Neural crest cell (in vitro differentiated cells): ENCODE results near the gene SLF2. TPM values are rescaled to one million over a fixed set of nuclear protein-coding genes. Genes with fewer than 3 reads are reported as not detected.

Source experiments
- DNase-seq: peaks from one replicate; pipeline ENCODE4 v3.0.0; 2021; ENCODE audit warnings: low read depth, mixed read lengths, low spot score
- H3K27ac Mint-ChIP-seq: one replicate; pipeline ENCODE4 v1.8.0; 2021; ENCODE audit warnings: mild to moderate bottlenecking, mixed read lengths; ENCODE audit not compliant: unreplicated experiment
- H3K27me3 Mint-ChIP-seq: 2 replicates; pipeline ENCODE4 v1.8.0; 2021; ENCODE audit warnings: low read depth, mild to moderate bottlenecking, mixed read lengths
- H3K36me3 Mint-ChIP-seq: 2 replicates; pipeline ENCODE4 v1.8.0; 2021; ENCODE audit warnings: low read depth, mild to moderate bottlenecking, mixed read lengths
- H3K4me1 Mint-ChIP-seq: 2 replicates; pipeline ENCODE4 v1.8.0; 2021; ENCODE audit warnings: mixed read lengths
- H3K4me3 Mint-ChIP-seq: one replicate; pipeline ENCODE4 v1.8.0; 2021; ENCODE audit warnings: mild to moderate bottlenecking, mixed read lengths
- H3K9me3 Mint-ChIP-seq: 2 replicates; pipeline ENCODE4 v1.8.0; 2021; ENCODE audit warnings: mixed read lengths
- CTCF ChIP-seq: fragments of 200-600 bp; sonication (generic); conservative IDR thresholded peaks from 2 replicates; pipeline ENCODE4 v1.5.0; 2021; ENCODE audit warnings: antibody characterized with exemption, mild to moderate bottlenecking
- total RNA-seq: library from RNA; stranded (reverse); gene quantifications from 2 replicates; pipeline ENCODE4 v1.2.1, GENCODE V29; 2021

Gene SLF2
- total RNA-seq, 1 donor from 2014 or later = 39.6 TPM

- no peaks in the 10 kb centered on the region for H3K9me3 Mint-ChIP-seq
- no peaks in the 10 kb centered on the region for H3K36me3 Mint-ChIP-seq
- peak overlapping the region; percentile 70 for H3K4me3 Mint-ChIP-seq
- no peak overlapping the region for H3K27ac Mint-ChIP-seq
- no peak for DNase-seq
- no peak for TF ChIP-seq CTCF
- peaks cover 6% of the 10 kb centered on the region for H3K27me3 Mint-ChIP-seq
- H3K4me1 Mint-ChIP-seq = peaks cover 50% of the 10 kb centered on the region
Observed at GRCh38 chr10:100968062-100968736, 55.4 kb downstream of the SLF2 start.

- no peaks in the 10 kb centered on the region for H3K9me3 Mint-ChIP-seq
- H3K27ac Mint-ChIP-seq = peak overlapping the region; percentile 20
Observed at GRCh38 chr10:100968863-100969186, 56.1 kb downstream of the SLF2 start.

GRCh38 chr10:100969187-100970075 lies 56.7 kb downstream of the SLF2 start, which contains the start of gene SEMA4G:
Gene SEMA4G, plus strand, starts transcription at chr10:100969504. Its CDS starts 3,409 bp downstream, at chr10:100972913.
- Mint-ChIP-seq H3K27me3 (peaks cover 6% of the 10 kb centered on the region), H3K27ac (peak within 1 kb of the TSS; percentile 20), H3K4me1 (peaks cover 52% of the 10 kb centered on the region), H3K9me3 (no peaks in the 10 kb centered on the region), H3K4me3 (peak within 1 kb of the TSS; percentile 85), H3K36me3 (no peaks in the 10 kb centered on the region)
- peak; percentile 83 for TF ChIP-seq CTCF
- DNase-seq = peak; percentile 73

More at GRCh38 chr10:100968863-100969186, 56.1 kb downstream of the SLF2 start:
- peaks cover 6% of the 10 kb centered on the region for H3K27me3 Mint-ChIP-seq
- TF ChIP-seq CTCF = no peak
- no peak for DNase-seq
- H3K4me3 Mint-ChIP-seq = peak overlapping the region; percentile 70
- peaks cover 52% of the 10 kb centered on the region for H3K4me1 Mint-ChIP-seq
- no peaks in the 10 kb centered on the region for H3K36me3 Mint-ChIP-seq

GRCh38 chr10:100970076-100970913 lies 57.5 kb downstream of the SLF2 start:
- no peak for TF ChIP-seq CTCF
- peaks cover 49% of the 10 kb centered on the region for H3K4me1 Mint-ChIP-seq
- no peak overlapping the region for H3K27ac Mint-ChIP-seq
- H3K27me3 Mint-ChIP-seq = peaks cover 6% of the 10 kb centered on the region
- DNase-seq = no peak
- peak overlapping the region; percentile 85 for H3K4me3 Mint-ChIP-seq
- H3K36me3 Mint-ChIP-seq = no peaks in the 10 kb centered on the region
- no peaks in the 10 kb centered on the region for H3K9me3 Mint-ChIP-seq
